OCI-LY3 (cell line): Measurements from ENCODE around the gene FTCDNL1.

ENCODE experiments used
- EZH2phosphoT487 ChIP-seq: fragments of 200-600 bp; shearing (Covaris generic); IDR thresholded peaks from 2 replicates; pipeline ENCODE4 v1.6.1; 2018; ENCODE audit warnings: antibody characterized with exemption, mixed run types, low read depth
- TF ChIP-seq, protein P1 (sequence below): fragments of 200-600, 300-600 bp; sonication (generic); IDR thresholded peaks from 2 replicates; pipeline ENCODE4 v1.5.1; 2014; ENCODE audit warnings: antibody characterized with exemption, low read length, low read depth

DNA sequence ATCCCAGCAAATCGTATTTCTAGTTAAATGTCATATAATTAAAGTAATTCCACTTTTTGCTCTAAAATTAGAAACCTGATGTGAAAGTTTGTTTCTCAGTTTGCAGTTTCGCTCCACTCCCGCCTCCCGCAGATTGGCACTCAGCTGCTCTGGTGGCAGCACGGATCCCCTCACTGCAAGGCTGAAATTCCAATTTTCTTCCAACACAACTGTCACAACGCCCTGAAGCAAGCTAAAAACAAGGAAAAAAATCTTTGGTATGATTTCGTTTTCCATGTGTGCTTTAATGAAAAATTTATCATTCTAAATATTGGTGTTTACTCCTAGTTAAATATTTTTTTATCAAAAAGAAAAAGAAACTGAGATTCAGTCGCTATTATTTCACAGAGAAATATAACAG lies 38.5 kb downstream of the FTCDNL1 start:
- TF ChIP-seq, protein P1, sequence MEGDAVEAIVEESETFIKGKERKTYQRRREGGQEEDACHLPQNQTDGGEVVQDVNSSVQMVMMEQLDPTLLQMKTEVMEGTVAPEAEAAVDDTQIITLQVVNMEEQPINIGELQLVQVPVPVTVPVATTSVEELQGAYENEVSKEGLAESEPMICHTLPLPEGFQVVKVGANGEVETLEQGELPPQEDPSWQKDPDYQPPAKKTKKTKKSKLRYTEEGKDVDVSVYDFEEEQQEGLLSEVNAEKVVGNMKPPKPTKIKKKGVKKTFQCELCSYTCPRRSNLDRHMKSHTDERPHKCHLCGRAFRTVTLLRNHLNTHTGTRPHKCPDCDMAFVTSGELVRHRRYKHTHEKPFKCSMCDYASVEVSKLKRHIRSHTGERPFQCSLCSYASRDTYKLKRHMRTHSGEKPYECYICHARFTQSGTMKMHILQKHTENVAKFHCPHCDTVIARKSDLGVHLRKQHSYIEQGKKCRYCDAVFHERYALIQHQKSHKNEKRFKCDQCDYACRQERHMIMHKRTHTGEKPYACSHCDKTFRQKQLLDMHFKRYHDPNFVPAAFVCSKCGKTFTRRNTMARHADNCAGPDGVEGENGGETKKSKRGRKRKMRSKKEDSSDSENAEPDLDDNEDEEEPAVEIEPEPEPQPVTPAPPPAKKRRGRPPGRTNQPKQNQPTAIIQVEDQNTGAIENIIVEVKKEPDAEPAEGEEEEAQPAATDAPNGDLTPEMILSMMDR = no peak
- TF ChIP-seq EZH2phosphoT487 = no peak
